KOPT-K1 (cell line): ENCODE measurements around the gene ZNF407.

Source experiments
- H3K27ac ChIP-seq: fragments of 200-600 bp; sonication (generic); 2 replicates; pipeline ENCODE4 v1.5.1; 2016; ENCODE audit warnings: antibody characterized with exemption, mild to moderate bottlenecking, low read depth, low read length; ENCODE audit not compliant: poor library complexity, severe bottlenecking
- H3K36me3 ChIP-seq: fragments of 200-600 bp; sonication (generic); 2 replicates; pipeline ENCODE4 v1.5.1; 2017; ENCODE audit warnings: antibody characterized with exemption, mild to moderate bottlenecking, low read length, moderate library complexity; ENCODE audit not compliant: insufficient read depth
- H3K9me3 ChIP-seq: fragments of 200-600 bp; sonication (generic); 2 replicates; pipeline ENCODE4 v1.5.1; 2017; ENCODE audit warnings: antibody characterized with exemption, low read length, mild to moderate bottlenecking; ENCODE audit not compliant: insufficient read depth, poor library complexity, severe bottlenecking

ZNF407 gene

DNA sequence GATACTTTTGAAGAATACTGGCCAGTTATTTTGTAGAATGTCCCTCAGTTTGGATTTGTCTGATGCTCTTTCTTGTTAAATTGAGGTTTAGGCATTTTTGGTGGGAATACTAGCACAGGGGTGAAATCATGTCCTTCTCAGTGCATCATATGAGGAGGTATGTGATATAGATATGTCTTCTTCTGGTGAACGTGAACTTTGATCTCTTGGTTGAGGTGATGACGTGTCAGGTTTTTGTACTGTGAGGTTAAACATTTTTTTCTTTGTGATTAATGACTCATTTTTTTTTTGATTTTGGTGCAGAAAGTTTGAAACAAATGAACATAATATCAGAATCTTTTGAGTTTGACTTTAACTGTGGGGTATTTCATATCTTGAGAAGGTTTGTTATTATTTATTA is 11.0 kb downstream of the ZNF407 start:
- no peak overlapping the region for H3K27ac ChIP-seq
- H3K36me3 ChIP-seq = no peaks in the 10 kb centered on the region
- no peaks in the 10 kb centered on the region for H3K9me3 ChIP-seq

DNA sequence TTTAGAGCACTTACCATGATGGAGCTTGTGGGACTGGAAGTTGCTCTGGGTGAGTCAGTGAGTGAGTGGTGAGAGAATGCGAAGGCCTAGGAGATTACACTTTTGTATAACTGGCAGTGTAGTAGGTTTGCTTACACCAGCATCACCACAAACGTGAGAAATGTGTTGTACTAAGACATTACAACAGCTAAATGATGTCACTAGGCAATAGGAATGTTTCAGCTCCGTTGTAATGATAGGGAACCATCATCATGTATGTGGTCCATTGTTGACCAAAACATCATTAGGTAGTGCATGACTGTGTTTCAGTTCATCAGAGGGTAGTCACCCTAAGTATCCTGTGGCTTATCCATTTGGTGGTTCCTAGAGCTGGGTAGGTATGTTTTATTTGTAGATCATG is 11.9 kb downstream of the ZNF407 start:
- Histone ChIP-seq H3K27ac (no peak overlapping the region), H3K9me3 (no peaks in the 10 kb centered on the region), H3K36me3 (no peaks in the 10 kb centered on the region)

DNA sequence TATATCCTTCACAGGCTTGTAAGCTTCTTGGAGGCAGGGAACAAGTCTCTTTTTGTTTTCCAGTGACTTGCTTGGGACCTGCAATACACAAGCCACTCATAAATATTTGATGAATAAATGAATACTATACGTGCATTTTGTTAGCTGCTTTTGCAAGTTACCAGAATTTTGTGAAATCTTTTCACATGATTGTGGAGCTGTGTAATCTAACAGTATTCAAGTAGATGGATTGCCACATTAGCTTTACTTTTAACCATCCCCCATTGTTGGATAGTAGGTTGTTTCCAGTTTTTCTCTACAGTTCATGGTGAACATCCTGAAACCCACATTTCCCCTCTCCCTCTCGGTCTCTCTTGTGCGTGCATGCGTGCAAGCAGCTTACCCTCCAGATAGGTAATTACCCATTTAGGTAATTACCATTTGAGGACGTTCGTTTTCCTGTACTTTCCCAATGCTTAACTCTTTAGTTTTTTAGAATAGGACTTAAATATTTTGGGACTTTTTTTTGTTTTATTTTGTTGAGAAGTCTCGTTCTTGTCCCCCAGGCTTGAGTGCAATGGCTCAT is 12.5 kb downstream of the ZNF407 start:
- H3K36me3 ChIP-seq = no peaks in the 10 kb centered on the region
- H3K27ac ChIP-seq = no peak overlapping the region
- no peaks in the 10 kb centered on the region for H3K9me3 ChIP-seq

DNA sequence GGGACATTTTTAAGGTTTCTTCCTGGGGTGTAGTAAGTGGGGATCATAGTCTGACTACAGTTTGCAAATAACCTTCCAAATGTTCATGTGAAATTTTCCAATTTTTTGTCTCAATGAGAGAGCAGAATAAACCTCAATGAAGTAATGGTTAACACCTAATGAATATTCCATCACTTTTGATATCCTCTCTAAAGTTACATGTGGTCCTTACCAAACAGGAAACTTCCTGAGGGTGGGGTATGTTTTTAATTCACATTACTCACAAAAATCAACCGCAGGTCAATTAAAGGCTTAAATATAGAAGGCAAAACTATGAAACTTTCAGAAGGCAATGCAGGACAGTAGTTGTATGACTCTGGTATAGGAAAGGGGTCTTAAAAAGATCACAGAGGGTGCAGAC is 13.2 kb downstream of the ZNF407 start:
- no peaks in the 10 kb centered on the region for H3K9me3 ChIP-seq
- H3K36me3 ChIP-seq = no peaks in the 10 kb centered on the region
- no peak overlapping the region for H3K27ac ChIP-seq

DNA sequence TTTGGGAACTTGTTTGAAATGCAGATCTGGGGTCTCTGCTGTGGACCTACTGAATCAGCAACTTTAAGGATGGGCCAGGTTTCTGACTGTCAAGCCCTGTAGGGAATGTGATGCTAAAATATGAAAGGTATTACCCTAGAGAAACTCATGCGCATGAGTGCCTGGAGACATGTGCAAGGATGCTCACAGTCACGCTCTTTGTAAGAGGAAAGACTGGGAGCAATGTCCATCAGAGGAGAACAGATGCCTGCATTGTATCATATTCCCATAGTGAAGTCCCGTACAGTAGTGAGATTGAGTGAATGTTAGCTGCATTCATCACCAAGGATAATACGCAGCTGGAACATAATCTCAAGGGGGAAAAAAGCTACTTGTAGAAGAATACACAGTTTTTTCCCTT is 14.1 kb downstream of the ZNF407 start:
- Histone ChIP-seq H3K9me3 (no peaks in the 10 kb centered on the region), H3K27ac (no peak overlapping the region), H3K36me3 (no peaks in the 10 kb centered on the region)

DNA sequence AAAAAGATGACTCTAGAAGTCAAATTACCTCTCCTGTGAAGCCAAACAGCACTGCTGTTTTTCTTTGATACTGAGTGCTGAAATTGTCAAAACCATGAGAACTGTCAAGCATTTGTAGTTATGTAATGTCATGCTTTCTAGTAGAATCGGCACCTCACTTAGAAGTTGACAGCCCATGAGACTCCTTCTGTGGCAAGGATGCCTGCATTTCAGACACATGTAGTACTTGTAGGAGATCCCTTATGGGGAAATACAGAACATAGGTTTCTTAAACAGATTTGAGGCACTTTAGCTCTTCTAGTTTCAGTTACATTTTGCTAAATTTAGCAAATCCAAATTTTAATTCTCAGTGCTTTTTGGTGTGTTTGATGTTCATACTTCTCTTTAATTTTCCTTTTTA is 15.7 kb downstream of the ZNF407 start:
- no peak overlapping the region for H3K27ac ChIP-seq
- H3K9me3 ChIP-seq = no peaks in the 10 kb centered on the region
- no peaks in the 10 kb centered on the region for H3K36me3 ChIP-seq

DNA sequence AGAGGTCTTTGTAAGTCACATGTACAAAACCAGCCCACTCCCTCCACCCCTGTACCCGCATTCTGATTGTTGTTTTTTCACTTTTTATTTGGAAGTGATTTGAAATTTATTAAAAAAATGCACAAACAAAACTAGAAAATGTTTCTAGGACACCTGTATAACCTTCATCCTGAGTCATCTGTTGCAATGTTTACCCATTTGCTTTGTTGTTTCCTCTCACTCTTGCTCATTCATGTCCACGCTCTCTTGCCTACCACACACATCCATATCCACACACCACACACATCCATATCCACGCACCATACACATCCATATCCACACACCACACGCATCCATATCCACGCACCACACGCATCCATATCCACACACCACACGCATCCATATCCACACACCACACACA is 18.8 kb downstream of the ZNF407 start:
- H3K9me3 ChIP-seq = no peaks in the 10 kb centered on the region
- H3K27ac ChIP-seq = no peak overlapping the region
- no peaks in the 10 kb centered on the region for H3K36me3 ChIP-seq

DNA sequence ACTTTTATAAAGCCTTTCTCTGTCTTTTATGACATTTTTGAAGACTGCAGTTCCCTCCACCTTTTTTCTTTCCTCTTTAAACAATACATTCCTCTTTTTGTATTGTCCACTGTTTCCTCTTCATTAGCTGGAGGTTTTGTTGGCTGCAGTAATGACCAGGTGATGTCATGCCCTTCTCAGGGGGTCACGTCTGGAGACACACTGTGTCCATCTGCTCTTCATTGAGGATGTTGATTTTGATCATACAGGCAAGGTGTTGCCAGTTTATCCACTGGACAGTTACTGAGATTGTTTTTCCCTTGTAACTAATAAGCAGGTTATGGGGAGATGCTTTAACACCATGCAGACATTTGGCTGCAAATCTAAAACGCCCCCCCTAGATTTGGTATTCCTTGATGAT is 19.8 kb downstream of the ZNF407 start:
- Histone ChIP-seq H3K9me3 (no peaks in the 10 kb centered on the region), H3K36me3 (no peaks in the 10 kb centered on the region), H3K27ac (no peak overlapping the region)

DNA sequence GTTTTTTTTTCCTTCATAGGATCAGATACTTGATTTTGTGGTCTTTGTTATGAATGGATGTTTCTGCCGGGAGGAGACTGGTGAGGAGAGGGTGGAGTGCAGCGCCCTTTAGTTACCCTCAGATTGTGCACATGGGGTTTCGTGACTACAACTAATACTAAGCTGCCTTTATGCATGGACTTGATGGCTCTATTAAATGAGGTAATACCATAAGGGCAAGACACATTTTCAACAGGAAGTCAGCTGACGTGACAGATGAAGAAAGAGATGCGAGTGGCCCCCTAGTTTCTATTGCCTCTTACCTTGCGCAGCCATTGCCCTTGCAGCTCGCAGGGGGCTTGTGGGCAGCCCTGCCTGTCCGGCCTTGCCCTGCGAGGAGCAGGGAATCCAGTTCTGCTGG is 24.4 kb downstream of the ZNF407 start:
- H3K27ac ChIP-seq = no peak overlapping the region
- H3K36me3 ChIP-seq = no peaks in the 10 kb centered on the region
- H3K9me3 ChIP-seq = no peaks in the 10 kb centered on the region

DNA sequence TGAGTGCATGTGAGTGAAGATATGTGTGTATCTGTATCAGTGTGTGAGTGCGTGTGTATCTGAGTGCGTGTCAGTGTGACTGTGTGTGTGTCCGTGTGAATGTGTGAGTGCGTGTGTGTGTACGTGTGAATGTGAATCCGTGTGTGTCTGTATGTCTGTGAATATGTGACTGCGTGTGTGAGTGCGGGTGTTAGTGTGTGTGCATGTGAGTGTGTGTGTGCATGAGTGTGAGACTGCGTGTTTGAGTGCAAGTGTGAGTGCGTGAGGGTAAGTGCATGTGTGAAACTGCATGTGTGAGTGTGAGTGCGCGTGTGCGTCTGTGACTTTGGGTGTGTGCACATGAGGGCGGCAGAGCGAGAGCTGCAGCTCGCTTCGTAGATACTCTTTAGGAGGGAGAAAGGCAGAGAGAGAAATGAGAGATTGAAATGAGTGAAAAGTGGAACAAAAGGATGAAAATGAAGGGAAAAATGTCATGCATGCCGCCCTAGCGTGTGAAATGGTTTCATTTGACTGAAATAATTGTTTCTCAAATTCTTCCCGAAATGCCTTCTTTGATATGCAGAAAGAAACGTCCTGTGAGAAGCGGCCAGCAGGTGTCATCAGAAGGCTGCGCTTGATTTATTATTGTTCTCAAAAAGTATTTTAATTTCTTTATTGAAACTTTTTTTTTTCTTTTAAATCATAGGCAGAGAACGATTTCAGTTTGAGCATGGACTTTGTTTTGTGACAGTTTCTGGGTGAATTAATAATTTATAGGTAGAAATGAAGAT is 25.6 kb downstream of the ZNF407 start:
- no peak overlapping the region for H3K27ac ChIP-seq

DNA sequence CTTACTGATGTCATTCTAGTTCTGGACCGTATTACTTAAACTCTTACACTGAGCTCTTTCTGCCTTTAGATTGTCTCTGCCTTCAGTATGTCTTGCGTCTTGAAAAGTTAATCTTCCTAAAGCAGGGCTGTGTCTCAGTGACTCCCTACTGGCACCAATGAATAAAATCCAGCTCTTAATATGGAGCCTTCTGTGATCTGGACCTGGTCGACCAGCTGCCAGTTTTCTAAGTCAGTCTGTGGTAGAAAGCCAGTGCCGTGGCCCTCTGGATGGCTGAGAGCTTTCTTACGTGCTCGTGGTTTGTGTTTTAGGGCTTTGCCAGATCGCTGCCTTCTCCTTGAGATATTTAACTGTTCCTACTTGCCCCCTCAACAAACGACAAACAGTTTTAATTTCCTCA is 26.8 kb downstream of the ZNF407 start:
- H3K36me3 ChIP-seq = no peaks in the 10 kb centered on the region
- no peaks in the 10 kb centered on the region for H3K9me3 ChIP-seq
- no peak overlapping the region for H3K27ac ChIP-seq

More for the DNA sequence above, 25.6 kb downstream of the ZNF407 start:
- no peaks in the 10 kb centered on the region for H3K9me3 ChIP-seq
- no peaks in the 10 kb centered on the region for H3K36me3 ChIP-seq

DNA sequence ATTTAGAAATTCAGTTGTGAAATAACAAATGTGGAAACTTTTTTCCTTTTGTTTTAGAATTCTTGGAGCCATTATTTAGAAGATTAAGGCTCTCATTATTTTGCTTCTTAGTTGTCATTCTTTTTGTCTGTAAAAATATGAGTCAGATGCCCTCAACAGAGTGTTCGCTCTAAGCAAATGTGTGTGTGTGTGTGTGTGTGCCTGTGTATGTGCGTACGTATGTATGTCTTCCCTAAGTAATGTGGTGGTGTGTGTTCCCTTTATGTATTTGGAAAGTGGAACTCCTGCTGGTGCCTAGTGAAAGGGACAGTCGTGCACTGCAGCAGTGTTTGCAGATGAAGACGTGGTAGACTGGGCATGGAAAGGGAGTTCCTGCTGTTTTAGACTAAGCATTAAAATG is 27.5 kb downstream of the ZNF407 start:
- no peaks in the 10 kb centered on the region for H3K36me3 ChIP-seq
- H3K9me3 ChIP-seq = no peaks in the 10 kb centered on the region
- H3K27ac ChIP-seq = no peak overlapping the region

DNA sequence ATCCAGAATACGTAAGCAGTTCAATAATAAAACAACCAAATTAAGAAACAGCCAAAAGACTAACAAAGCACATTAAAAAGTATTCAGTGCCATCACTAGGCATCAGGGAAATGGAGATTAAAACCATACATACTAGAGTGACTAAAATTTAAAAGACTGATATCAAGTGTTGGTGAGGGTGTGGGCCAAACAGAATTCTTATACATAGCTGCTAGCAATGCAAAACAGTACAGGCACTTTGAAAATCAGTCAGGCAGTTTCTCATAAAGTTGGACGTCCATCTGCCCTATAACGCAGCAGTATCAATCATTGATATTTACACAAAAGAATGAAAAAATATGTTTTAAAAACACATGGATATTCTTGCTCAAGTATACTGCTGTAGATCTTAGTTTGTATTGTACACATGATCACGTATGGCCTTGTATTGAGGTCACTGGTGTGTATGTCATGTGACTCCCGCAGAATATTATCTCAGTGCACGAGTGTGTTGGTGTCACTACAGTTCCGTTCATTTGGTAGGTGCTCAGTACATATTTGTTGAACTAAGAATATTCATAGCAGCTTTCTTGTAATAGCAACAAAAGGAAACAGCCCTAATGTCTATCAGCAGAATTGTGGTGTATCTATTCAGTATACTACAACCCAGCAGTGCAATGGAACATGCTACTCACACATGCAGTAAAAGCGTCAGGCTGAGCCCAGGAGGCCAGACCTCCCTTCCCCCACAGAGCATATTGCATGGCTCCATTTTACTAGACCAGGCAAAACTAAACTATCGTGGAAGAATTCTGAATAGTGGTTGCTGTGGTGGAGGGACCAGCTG is 28.6 kb downstream of the ZNF407 start:
- H3K36me3 ChIP-seq = no peaks in the 10 kb centered on the region
- no peak overlapping the region for H3K27ac ChIP-seq
- H3K9me3 ChIP-seq = no peaks in the 10 kb centered on the region

DNA sequence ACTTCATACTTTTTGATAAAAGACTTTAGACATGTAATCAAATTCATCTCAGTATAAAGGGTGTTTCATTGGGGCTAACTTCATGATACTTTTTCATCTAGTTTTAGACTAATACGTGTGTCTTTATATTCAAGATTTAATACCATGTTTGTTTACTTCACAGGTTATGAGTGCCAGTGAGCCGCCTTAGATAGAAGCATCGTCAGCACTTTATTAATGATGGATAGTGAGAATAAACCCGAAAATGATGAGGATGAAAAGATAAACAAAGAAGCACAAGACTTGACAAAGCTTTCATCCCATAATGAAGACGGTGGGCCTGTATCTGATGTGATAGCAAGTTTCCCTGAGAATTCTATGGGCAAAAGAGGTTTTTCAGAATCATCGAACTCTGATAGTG is 33.1 kb downstream of the ZNF407 start:
- H3K27ac ChIP-seq = peak overlapping the region; percentile 53
- no peaks in the 10 kb centered on the region for H3K9me3 ChIP-seq
- peaks cover 35% of the 10 kb centered on the region for H3K36me3 ChIP-seq

DNA sequence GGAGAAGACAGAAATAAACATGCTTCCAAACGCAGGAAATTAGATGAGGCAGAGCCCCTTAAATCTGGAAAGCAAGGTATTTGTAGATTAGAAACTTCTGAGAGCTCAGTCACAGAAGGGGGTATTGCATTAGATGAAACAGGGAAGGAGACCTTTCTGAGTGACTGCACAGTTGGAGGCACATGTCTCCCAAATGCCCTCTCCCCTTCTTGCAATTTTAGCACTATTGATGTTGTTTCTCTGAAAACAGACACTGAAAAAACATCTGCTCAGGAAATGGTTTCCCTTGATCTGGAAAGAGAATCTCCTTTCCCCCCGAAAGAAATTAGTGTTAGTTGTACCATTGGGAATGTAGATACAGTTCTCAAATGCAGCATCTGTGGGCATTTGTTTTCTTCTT is 33.5 kb downstream of the ZNF407 start:
- Histone ChIP-seq H3K27ac (peak overlapping the region; percentile 53), H3K9me3 (no peaks in the 10 kb centered on the region), H3K36me3 (peaks cover 37% of the 10 kb centered on the region)
